ENCODE measurements around the gene MYO9A. TPM values are rescaled to one million over a fixed set of nuclear protein-coding genes. Genes with fewer than 3 reads are reported as not detected.
"Not testable (repeated sequence)": the region's sequence is repeated elsewhere in the genome, so short reads cannot be mapped to it uniquely, and the experiment has no call there.

MYO9A gene
- total RNA-seq, 1 experiment from 2014 or later = 142 TPM

DNA sequence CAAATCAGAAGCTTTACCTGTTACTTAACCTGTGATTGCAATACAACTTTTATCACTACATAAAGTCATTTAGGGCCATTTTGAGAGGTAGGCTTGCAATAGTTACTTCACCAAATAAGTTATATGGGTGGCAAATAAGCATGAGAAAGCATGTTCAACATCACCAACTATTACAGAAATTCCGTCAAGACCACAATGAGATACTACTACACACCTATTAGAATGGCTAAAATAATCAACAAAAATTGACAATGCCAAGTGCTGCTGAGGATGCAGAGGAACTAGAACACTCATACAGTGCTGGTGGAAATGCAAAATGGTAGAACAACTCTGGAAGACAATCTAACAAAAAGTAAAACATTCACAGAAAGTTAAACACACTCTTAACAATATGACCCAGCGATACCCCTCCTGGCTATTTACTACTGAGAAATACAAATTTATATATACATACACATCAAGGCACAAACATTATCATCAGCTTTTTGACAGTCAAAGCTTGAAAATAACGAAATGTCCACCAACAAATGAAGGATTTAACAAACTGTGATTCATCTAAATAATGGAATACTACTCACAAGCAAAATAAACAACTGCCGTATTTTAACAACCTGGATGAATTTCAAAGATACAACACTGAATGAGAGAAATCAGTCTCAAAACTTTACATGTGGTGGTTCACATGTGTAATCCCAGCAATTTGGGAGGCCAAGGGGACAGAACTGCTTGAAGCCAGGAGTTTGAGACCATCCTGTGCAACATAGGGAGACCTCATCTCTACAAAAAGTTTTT, 82.9 kb downstream of the MYO9A start:
- Histone ChIP-seq H3K27ac (ENCODE audit: low read length) (no peak overlapping the region), H3K4me2 (ENCODE audit: low read depth, low read length, poor library complexity, severe bottlenecking) (no peak overlapping the region), H3K9me2 (replicated peaks; ENCODE audit: insufficient read depth, low read length) (no peaks in the 10 kb centered on the region), H3K79me2 (ENCODE audit: low read length) (peaks cover 92% of the 10 kb centered on the region), H3K9me3 (ENCODE audit: low read length) (no peaks in the 10 kb centered on the region), H3K36me3 (ENCODE audit: insufficient read depth, low read length) (peaks cover 22% of the 10 kb centered on the region), H2AFZ (ENCODE audit: low read length) (no peak overlapping the region), H3K4me3 (ENCODE audit: low read length) (no peak overlapping the region), H3K4me1 (ENCODE audit: low read length) (no peaks in the 10 kb centered on the region), H3K9ac (ENCODE audit: low read length) (no peak overlapping the region), H4K20me1 (ENCODE audit: insufficient read depth, low read depth, low read length) (no peaks in the 10 kb centered on the region), H3K27me3 (ENCODE audit: low read length) (no peaks in the 10 kb centered on the region)
- no peak for DNase-seq

DNA sequence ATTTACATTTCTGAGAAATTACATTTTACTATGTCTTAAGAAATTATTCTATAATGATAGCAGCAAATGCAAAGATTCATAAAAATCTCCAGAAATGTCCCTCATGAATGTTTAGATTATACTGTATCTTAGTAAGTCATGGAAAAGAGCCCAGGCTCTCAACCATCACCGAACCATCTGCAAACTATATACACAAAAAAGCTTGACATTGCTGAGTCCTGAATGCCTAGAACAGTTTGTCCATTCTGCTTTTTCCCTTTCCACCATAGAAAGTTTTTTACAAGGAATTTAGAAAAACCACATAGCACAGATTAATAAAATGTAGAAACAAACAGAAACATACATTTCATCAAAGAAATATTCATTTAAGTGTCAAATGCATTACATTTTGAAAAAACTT, 83.6 kb downstream of the MYO9A start:
- no peaks in the 10 kb centered on the region for H3K9me2 ChIP-seq (replicated peaks; ENCODE audit: insufficient read depth, low read length)
- H2AFZ ChIP-seq (ENCODE audit: low read length) = no peak overlapping the region
- no peak overlapping the region for H3K4me3 ChIP-seq (ENCODE audit: low read length)
- H3K27ac ChIP-seq (ENCODE audit: low read length) = no peak overlapping the region
- H4K20me1 ChIP-seq (ENCODE audit: insufficient read depth, low read depth, low read length) = no peaks in the 10 kb centered on the region
- peaks cover 92% of the 10 kb centered on the region for H3K79me2 ChIP-seq (ENCODE audit: low read length)
- no peaks in the 10 kb centered on the region; the same call in 1 of the 2 replicates for H3K4me1 ChIP-seq (ENCODE audit: low read length)
- no peak overlapping the region for H3K9ac ChIP-seq (ENCODE audit: low read length)
- no peak overlapping the region for H3K4me2 ChIP-seq (ENCODE audit: low read depth, low read length, poor library complexity, severe bottlenecking)
- H3K27me3 ChIP-seq (ENCODE audit: low read length) = no peaks in the 10 kb centered on the region
- peaks cover 19% of the 10 kb centered on the region for H3K36me3 ChIP-seq (ENCODE audit: insufficient read depth, low read length)
- no peak for DNase-seq
- H3K9me3 ChIP-seq (ENCODE audit: low read length) = no peaks in the 10 kb centered on the region

DNA sequence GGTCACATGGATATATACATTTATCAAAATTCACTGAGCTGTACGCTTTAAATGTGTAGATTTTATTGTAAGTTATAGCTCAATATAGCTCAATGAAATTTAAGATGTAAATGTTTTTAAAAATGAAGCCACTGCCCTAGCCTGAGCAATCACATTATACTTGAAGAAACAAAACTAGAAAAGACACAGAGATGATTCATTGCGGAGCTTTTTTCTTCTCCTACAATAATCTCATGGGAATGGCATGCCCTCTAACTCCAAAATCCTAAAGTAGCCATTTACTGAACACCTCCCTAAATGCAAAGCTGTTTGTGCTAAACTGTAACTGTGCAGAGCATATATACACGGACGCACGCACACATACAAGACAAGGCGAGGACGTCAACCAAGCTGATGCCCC, 84.2 kb downstream of the MYO9A start:
- Histone ChIP-seq H3K27me3 (ENCODE audit: low read length) (no peaks in the 10 kb centered on the region), H3K9me2 (replicated peaks; ENCODE audit: insufficient read depth, low read length) (no peaks in the 10 kb centered on the region), H3K4me3 (ENCODE audit: low read length) (no peak overlapping the region), H3K9ac (ENCODE audit: low read length) (no peak overlapping the region), H4K20me1 (ENCODE audit: insufficient read depth, low read depth, low read length) (no peaks in the 10 kb centered on the region), H2AFZ (ENCODE audit: low read length) (no peak overlapping the region), H3K4me1 (ENCODE audit: low read length) (no peaks in the 10 kb centered on the region; the same call in 1 of the 2 replicates), H3K36me3 (ENCODE audit: insufficient read depth, low read length) (peaks cover 20% of the 10 kb centered on the region), H3K79me2 (ENCODE audit: low read length) (peaks cover 94% of the 10 kb centered on the region), H3K27ac (ENCODE audit: low read length) (no peak overlapping the region), H3K4me2 (ENCODE audit: low read depth, low read length, poor library complexity, severe bottlenecking) (no peak overlapping the region), H3K9me3 (ENCODE audit: low read length) (no peaks in the 10 kb centered on the region)
- DNase-seq = no peak

DNA sequence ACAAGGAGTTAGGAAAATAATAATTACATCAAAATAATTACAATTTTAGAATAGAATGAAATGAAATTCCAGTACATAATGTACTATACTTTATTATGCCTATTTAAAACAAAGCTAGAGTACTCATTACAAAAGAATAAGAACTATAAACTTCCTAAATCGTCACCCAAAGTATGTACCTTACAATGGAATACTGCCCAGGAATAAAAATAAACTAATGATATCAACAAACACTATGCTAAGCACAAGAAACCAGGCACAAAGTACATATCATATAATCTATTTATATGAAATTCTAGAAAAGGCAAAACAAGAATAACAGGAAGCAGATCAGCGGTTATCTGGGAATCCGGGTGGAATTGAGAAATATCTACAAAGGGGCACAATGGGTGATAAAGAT, 84.7 kb downstream of the MYO9A start:
- no peak overlapping the region for H3K4me2 ChIP-seq (ENCODE audit: low read depth, low read length, poor library complexity, severe bottlenecking)
- no peaks in the 10 kb centered on the region for H3K27me3 ChIP-seq (ENCODE audit: low read length)
- H3K36me3 ChIP-seq (ENCODE audit: insufficient read depth, low read length) = peaks cover 16% of the 10 kb centered on the region
- H4K20me1 ChIP-seq (ENCODE audit: insufficient read depth, low read depth, low read length) = no peaks in the 10 kb centered on the region
- H3K27ac ChIP-seq (ENCODE audit: low read length) = no peak overlapping the region
- no peak overlapping the region for H3K9ac ChIP-seq (ENCODE audit: low read length)
- peaks cover 92% of the 10 kb centered on the region for H3K79me2 ChIP-seq (ENCODE audit: low read length)
- no peaks in the 10 kb centered on the region for H3K9me2 ChIP-seq (replicated peaks; ENCODE audit: insufficient read depth, low read length)
- H3K9me3 ChIP-seq (ENCODE audit: low read length) = no peaks in the 10 kb centered on the region
- no peak overlapping the region for H2AFZ ChIP-seq (ENCODE audit: low read length)
- DNase-seq = no peak
- no peaks in the 10 kb centered on the region; the same call in 1 of the 2 replicates for H3K4me1 ChIP-seq (ENCODE audit: low read length)
- no peak overlapping the region for H3K4me3 ChIP-seq (ENCODE audit: low read length)

DNA sequence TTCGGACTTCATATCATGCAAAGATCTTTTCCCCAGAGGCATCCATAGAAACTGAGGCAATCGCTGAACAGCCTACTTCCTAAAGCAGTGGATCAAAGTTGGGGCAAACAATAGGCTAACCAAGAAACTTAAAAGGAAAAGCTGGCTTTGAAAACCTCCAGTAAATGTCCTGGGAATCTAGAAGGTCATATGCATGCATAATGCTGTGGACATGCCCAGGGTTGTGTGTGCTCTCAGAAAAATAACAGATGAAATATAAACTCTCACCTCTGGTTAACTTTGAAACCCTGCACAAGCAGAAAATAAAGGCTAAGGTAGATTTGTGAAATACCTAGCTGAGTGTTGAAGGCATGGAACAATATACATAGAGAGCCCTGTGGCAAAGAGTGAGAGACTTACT, 96.3 kb downstream of the MYO9A start:
- Histone ChIP-seq H3K9ac (ENCODE audit: low read length) (no peak overlapping the region), H3K27ac (ENCODE audit: low read length) (peak overlapping the region; percentile 3; the same call in 1 of the 2 replicates), H4K20me1 (ENCODE audit: insufficient read depth, low read depth, low read length) (no peaks in the 10 kb centered on the region), H3K9me2 (replicated peaks; ENCODE audit: insufficient read depth, low read length) (no peaks in the 10 kb centered on the region), H3K4me3 (ENCODE audit: low read length) (no peak overlapping the region), H3K79me2 (ENCODE audit: low read length) (peaks cover 77% of the 10 kb centered on the region), H3K4me2 (ENCODE audit: low read depth, low read length, poor library complexity, severe bottlenecking) (no peak overlapping the region), H3K4me1 (ENCODE audit: low read length) (peaks cover 20% of the 10 kb centered on the region), H3K9me3 (ENCODE audit: low read length) (no peaks in the 10 kb centered on the region), H2AFZ (ENCODE audit: low read length) (no peak overlapping the region), H3K27me3 (ENCODE audit: low read length) (no peaks in the 10 kb centered on the region), H3K36me3 (ENCODE audit: insufficient read depth, low read length) (peaks cover 46% of the 10 kb centered on the region)
- DNase-seq = no peak

DNA sequence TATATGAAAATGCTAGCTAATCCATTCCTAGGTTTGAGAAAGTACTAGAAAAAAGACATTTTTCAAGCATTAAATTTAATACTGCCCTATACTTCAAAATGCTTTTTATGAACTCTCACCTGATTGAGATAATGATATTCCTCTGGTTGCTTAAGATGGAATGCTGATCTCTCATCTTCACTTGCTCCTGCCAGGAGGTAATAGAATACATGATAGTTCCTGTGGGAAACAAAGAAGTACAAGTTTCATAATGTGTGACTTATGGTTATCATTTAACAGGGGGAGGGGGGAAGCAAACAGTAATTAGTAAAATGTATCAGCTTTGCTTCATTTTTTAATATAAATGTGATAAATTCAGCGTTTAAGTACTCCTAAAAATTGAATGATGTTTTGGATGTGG, 97.2 kb downstream of the MYO9A start:
- Histone ChIP-seq H3K36me3 (ENCODE audit: insufficient read depth, low read length) (peaks cover 48% of the 10 kb centered on the region), H3K27me3 (ENCODE audit: low read length) (no peaks in the 10 kb centered on the region), H3K9me2 (replicated peaks; ENCODE audit: insufficient read depth, low read length) (no peaks in the 10 kb centered on the region), H3K79me2 (ENCODE audit: low read length) (peaks cover 74% of the 10 kb centered on the region), H4K20me1 (ENCODE audit: insufficient read depth, low read depth, low read length) (no peaks in the 10 kb centered on the region), H3K9ac (ENCODE audit: low read length) (no peak overlapping the region), H3K4me2 (ENCODE audit: low read depth, low read length, poor library complexity, severe bottlenecking) (peak overlapping the region; percentile 6), H3K4me1 (ENCODE audit: low read length) (peaks cover 24% of the 10 kb centered on the region), H3K4me3 (ENCODE audit: low read length) (no peak overlapping the region), H2AFZ (ENCODE audit: low read length) (no peak overlapping the region), H3K9me3 (ENCODE audit: low read length) (no peaks in the 10 kb centered on the region), H3K27ac (ENCODE audit: low read length) (peak overlapping the region; percentile 3; the same call in 1 of the 2 replicates)
- no peak for DNase-seq

DNA sequence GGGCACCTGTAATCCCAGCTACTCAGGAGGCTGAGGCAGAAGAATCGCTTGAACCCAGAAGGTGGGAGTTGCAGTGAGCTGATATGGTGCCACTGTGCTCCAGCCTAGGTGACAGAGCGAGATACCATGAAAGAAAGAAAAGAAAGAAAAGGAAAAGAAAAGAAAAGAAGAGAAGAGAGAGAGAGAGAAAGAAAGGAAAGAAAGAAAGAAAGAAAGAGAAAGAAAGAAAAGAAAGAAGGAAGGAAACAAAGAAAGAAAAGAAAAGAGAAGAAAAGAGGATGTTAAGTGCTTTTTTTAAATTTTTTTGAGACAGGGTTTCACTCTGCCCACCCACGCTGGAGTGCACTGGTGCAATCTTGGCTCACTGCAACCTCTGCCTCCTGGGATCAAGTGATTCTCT, 103.4 kb downstream of the MYO9A start:
- not testable (repeated sequence) for H2AFZ ChIP-seq (ENCODE audit: low read length); H3K9me3 ChIP-seq (ENCODE audit: low read length); H3K4me2 ChIP-seq (ENCODE audit: low read depth, low read length, poor library complexity, severe bottlenecking); H3K4me3 ChIP-seq (ENCODE audit: low read length); DNase-seq; H3K27me3 ChIP-seq (ENCODE audit: low read length); H3K9ac ChIP-seq (ENCODE audit: low read length); H3K9me2 ChIP-seq (replicated peaks; ENCODE audit: insufficient read depth, low read length); H4K20me1 ChIP-seq (ENCODE audit: insufficient read depth, low read depth, low read length)
- Histone ChIP-seq H3K4me1 (ENCODE audit: low read length) (peaks cover 44% of the 10 kb centered on the region), H3K27ac (ENCODE audit: low read length) (peak overlapping the region; percentile 65), H3K79me2 (ENCODE audit: low read length) (peaks cover 45% of the 10 kb centered on the region), H3K36me3 (ENCODE audit: insufficient read depth, low read length) (peaks cover 16% of the 10 kb centered on the region; the same call in 1 of the 2 replicates)

DNA sequence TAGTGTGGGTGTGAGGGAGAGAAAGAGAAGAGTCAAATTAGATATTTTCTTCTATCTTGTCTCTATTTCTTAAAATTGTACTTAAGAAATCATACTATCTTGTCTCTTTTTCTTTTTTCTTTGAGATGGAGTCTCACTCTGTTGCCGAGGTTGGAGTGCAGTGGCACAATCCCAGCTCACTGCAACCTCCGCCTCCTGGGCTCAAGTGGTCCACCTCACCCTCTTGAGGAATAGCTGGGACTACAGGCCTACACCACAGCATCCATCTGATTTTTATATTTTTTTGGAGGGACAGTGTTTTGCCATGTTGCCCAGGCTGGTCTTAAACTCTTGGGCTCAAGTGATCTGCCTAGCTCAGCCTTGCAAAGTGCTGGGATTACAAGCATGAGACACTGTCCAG, 104.2 kb downstream of the MYO9A start:
- no peaks in the 10 kb centered on the region for H3K9me3 ChIP-seq (ENCODE audit: low read length)
- no peak overlapping the region for H3K9ac ChIP-seq (ENCODE audit: low read length)
- peaks cover 44% of the 10 kb centered on the region for H3K4me1 ChIP-seq (ENCODE audit: low read length)
- no peak for DNase-seq
- no peak overlapping the region for H2AFZ ChIP-seq (ENCODE audit: low read length)
- H3K79me2 ChIP-seq (ENCODE audit: low read length) = peaks cover 45% of the 10 kb centered on the region
- peaks cover 11% of the 10 kb centered on the region; the same call in 1 of the 2 replicates for H3K36me3 ChIP-seq (ENCODE audit: insufficient read depth, low read length)
- H4K20me1 ChIP-seq (ENCODE audit: insufficient read depth, low read depth, low read length) = no peaks in the 10 kb centered on the region
- no peak overlapping the region for H3K4me3 ChIP-seq (ENCODE audit: low read length)
- no peaks in the 10 kb centered on the region for H3K27me3 ChIP-seq (ENCODE audit: low read length)
- H3K27ac ChIP-seq (ENCODE audit: low read length) = peak overlapping the region; percentile 65
- H3K4me2 ChIP-seq (ENCODE audit: low read depth, low read length, poor library complexity, severe bottlenecking) = no peak overlapping the region
- H3K9me2 ChIP-seq (replicated peaks; ENCODE audit: insufficient read depth, low read length) = no peaks in the 10 kb centered on the region
